Liver (tissue), 3 donors: ENCODE results near the gene PAPPA2.

Experiments
- CTCF ChIP-seq: fragments of 150-350 bp; IDR thresholded peaks from 2 replicates; pipeline ENCODE4 v1.5.1; 2017; ENCODE audit warnings: improper control_type of control experiment, low read depth, low read length; ENCODE audit not compliant: missing input control
- EGR1 ChIP-seq, 2 donors: IDR thresholded peaks; 2 replicates each; pipeline ENCODE4 v1.6.1; 2016 to 2018; ENCODE audit warnings: antibody characterized with exemption in 2 of 2, low read depth in 2 of 2
- HNF4G ChIP-seq: IDR thresholded peaks from 2 replicates; pipeline ENCODE4 v1.6.1; 2016; ENCODE audit warnings: antibody characterized with exemption
- SP1 ChIP-seq: IDR thresholded peaks from 2 replicates; pipeline ENCODE4 v1.6.1; 2018; ENCODE audit warnings: antibody characterized with exemption, mild to moderate bottlenecking
- TAF1 ChIP-seq: conservative IDR thresholded peaks from 2 replicates; pipeline ENCODE4 v1.6.1; 2016; ENCODE audit warnings: antibody characterized with exemption, mild to moderate bottlenecking
- TF ChIP-seq, protein P1 (sequence below): IDR thresholded peaks from 2 replicates; pipeline ENCODE4 v1.6.1; 2016; ENCODE audit warnings: antibody characterized with exemption
- TF ChIP-seq, protein P2 (sequence below): IDR thresholded peaks from 2 replicates; pipeline ENCODE4 v1.6.1; 2016; ENCODE audit warnings: antibody characterized with exemption, mild to moderate bottlenecking
- donor health status: healthy.
- donor health status: healthy.

DNA sequence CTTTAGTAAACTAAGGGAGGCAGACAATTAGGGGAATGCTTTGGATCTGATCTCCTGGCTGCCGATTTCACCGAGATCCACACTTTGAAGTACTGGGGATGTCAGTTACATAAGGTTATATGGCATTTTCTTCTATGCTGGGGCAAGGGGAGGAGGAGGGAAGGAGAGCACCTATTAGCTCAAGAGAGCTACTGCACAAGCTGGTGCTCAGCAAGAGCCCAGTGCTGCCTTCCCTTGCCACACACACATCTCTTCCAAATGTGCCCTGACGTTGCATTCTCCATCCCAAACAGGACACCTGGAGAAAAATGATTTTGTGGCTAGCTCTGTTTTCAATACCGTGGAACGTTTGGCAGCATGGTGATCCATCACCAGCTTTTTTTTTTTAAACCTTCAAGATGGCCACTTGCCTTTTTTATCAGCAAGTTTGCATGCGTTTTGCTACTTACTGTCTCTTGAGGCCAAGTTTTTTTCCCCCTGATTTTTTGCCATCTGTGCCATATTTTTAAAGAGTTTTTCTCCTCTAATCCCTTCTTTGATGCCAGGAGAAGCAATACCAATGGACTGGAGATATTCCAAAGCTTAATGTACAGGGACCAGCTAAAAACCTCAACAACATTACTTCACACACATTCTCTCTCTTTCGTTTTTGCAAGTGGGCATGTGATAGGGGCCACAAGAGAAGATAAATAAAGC lies 66.6 kb downstream of the PAPPA2 start:
- TF ChIP-seq CTCF (no peak), SP1 (no peak), EGR1 (IDR thresholded peaks at IDR 0.05; ENCODE audit: low read depth in 2 of 2) (no peak), TAF1 (no peak), HNF4G (no peak)
- TF ChIP-seq, protein P1, sequence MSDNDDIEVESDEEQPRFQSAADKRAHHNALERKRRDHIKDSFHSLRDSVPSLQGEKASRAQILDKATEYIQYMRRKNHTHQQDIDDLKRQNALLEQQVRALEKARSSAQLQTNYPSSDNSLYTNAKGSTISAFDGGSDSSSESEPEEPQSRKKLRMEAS: no peak
- TF ChIP-seq, protein P2, sequence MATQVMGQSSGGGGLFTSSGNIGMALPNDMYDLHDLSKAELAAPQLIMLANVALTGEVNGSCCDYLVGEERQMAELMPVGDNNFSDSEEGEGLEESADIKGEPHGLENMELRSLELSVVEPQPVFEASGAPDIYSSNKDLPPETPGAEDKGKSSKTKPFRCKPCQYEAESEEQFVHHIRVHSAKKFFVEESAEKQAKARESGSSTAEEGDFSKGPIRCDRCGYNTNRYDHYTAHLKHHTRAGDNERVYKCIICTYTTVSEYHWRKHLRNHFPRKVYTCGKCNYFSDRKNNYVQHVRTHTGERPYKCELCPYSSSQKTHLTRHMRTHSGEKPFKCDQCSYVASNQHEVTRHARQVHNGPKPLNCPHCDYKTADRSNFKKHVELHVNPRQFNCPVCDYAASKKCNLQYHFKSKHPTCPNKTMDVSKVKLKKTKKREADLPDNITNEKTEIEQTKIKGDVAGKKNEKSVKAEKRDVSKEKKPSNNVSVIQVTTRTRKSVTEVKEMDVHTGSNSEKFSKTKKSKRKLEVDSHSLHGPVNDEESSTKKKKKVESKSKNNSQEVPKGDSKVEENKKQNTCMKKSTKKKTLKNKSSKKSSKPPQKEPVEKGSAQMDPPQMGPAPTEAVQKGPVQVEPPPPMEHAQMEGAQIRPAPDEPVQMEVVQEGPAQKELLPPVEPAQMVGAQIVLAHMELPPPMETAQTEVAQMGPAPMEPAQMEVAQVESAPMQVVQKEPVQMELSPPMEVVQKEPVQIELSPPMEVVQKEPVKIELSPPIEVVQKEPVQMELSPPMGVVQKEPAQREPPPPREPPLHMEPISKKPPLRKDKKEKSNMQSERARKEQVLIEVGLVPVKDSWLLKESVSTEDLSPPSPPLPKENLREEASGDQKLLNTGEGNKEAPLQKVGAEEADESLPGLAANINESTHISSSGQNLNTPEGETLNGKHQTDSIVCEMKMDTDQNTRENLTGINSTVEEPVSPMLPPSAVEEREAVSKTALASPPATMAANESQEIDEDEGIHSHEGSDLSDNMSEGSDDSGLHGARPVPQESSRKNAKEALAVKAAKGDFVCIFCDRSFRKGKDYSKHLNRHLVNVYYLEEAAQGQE: no peak
